ENCODE results near the gene KLF15.

The KLF15 gene

DNA sequence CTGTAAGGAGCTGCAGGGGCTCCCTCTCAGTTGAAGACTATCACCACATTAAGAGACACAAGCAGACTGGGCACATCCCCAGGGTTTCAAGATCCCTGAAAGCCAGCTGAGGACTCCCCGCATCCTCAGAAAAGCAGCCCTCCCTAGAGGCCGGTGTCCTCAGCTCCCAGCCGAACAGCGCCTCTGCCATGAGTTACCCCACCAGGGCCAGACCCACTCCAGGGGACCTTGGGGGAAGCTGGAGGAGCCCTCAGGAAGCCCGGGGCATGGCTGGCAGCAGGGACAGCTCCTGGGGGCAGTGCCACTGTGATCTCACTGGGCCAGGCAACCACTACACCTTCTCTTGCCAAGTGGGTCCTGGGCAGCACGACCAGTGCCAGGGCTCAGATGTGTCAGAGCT, 8.1 kb downstream of the KLF15 start:
- no peak overlapping the region for H3K27ac ChIP-seq
- CTCF ChIA-PET = no interaction called here
- TF ChIP-seq, protein P1, sequence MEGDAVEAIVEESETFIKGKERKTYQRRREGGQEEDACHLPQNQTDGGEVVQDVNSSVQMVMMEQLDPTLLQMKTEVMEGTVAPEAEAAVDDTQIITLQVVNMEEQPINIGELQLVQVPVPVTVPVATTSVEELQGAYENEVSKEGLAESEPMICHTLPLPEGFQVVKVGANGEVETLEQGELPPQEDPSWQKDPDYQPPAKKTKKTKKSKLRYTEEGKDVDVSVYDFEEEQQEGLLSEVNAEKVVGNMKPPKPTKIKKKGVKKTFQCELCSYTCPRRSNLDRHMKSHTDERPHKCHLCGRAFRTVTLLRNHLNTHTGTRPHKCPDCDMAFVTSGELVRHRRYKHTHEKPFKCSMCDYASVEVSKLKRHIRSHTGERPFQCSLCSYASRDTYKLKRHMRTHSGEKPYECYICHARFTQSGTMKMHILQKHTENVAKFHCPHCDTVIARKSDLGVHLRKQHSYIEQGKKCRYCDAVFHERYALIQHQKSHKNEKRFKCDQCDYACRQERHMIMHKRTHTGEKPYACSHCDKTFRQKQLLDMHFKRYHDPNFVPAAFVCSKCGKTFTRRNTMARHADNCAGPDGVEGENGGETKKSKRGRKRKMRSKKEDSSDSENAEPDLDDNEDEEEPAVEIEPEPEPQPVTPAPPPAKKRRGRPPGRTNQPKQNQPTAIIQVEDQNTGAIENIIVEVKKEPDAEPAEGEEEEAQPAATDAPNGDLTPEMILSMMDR (conservative IDR thresholded peaks at IDR 0.05; ENCODE audit: low read depth) = no peak
- no peak for DNase-seq (ENCODE audit: low spot score)
- POLR2A ChIA-PET (ENCODE audit: low non-redundant PET) = no interaction called here

DNA sequence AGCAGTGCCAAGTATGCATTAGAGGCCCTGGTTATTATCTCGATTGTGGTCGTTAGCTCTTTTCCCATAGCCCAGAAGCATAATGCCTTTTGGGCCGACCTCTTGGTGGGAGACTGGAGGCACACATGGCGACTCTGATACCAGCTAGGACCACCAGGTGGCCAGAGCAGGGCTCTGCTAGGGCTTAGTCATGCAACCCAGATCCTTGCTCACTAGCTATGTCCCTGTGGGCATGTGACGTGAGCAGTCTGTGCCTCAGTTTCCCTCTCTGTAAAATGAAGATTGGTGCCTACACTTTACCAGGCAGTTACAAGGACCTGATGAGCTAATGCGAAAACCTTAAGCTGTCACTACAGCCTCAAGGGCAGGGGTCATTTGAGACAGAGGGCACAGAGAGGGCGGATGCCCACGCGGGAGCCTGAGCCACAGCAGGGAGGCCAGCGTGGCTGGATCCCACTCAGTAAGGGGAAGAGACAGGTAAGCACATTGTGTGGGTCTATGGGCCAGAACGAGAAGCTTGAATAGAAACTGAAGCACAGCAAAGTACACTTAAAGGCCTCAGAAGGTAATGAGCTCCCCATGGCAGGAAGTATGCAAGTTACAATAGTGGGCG, 8.8 kb downstream of the KLF15 start:
- ChIA-PET POLR2A (ENCODE audit: low non-redundant PET) (no interaction called here), CTCF (no interaction called here)
- TF ChIP-seq, protein P1 (conservative IDR thresholded peaks at IDR 0.05; ENCODE audit: low read depth) = no peak
- no peak for DNase-seq (ENCODE audit: low spot score)
- no peak overlapping the region for H3K27ac ChIP-seq

DNA sequence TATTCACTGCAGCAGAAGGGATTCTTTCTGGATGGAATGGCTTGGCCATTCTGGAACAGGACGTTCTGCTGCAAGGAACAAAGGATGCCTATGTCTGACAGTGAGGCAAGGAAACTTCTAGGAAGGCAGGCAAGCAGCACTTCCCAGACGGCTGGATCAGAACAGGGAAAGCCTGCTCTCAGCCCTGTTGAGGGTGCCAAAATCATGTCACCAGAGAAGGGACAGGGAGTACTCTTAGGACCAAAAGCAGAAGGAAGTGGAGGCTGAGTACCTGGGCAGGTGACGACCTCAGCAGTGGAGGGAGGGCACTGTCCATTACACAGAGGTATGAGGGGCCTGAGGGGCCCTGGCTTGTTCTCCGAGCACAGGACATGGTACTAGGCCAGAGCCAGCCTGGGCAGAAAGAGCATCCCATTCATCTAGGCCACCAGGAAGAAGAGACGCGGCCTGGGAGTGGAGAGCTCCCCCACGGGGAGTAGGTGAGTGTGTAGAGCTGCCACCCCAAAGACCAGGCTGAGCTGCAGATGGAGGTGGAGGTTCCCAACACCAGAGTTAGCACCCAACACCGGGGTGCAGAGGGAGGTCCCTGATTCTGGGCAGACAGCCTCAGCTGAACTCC, 9.6 kb downstream of the KLF15 start:
- TF ChIP-seq, protein P1 (conservative IDR thresholded peaks at IDR 0.05; ENCODE audit: low read depth) = no peak
- ChIA-PET POLR2A (ENCODE audit: low non-redundant PET) (no interaction called here), CTCF (no interaction called here)
- H3K27ac ChIP-seq = no peak overlapping the region
- no peak for DNase-seq (ENCODE audit: low spot score)

DNA sequence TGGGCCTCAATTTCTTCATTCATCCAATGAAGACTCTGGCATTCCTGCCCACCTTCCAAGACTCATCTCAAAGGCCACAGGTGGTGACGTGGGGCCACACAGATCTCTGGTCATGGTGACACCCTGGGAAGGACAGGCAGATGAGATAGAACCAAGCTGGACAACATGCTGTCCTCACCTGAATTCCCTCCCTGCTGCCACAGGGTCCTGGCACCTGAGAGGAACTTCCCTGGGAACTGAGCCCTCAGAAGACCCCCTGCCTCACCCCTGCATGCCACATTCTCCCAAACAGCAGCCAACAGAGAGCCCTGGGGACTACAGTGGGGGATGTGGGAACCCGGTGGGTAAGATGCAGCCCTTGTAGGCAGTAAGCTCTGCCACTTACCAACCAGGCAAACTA, 10.7 kb downstream of the KLF15 start:
- CTCF ChIA-PET = no interaction called here
- TF ChIP-seq, protein P1 (conservative IDR thresholded peaks at IDR 0.05; ENCODE audit: low read depth) = no peak
- no peak overlapping the region for H3K27ac ChIP-seq
- POLR2A ChIA-PET (ENCODE audit: low non-redundant PET) = no interaction called here
- DNase-seq (ENCODE audit: low spot score) = no peak

DNA sequence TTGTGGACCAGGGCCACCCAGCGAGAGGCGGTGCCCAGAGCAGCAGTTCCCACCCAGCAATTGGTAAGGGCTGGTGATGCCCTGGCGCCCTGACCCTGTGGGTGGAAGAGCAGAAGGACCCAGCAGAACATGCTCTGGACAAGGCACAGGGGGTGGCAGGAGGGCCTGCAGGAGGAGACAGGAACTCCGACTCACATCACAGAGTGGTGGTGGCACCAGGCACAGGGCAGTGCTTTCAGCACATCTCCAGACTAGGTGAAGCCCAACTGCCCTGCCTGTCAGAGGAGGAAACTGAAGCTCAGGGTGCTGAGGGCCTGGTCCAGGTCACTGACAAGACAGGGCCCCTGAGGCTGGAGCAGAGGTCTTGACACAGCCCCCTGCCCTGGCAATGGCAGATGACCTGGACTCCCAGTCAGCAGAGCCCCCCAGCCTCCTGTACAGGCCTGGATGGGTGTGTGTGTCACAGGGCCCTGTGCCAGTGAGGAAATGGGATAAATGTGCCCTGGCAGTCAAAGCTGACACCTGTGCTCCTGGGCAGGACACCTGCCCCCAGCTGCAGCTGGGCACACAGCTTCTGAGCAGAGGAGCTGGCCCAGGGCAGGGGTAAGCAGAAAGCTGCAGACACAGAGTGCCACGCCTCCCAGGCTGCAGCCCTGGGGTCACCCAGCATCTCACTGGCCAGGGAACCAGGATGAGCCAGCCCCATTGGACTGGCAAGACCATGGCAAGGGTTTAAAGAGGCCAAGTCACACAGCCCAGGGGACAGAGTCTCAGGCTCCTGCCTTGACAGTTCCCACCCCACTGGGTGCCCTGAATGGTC, 11.4 kb downstream of the KLF15 start:
- no peak overlapping the region for H3K27ac ChIP-seq
- CTCF ChIA-PET = no interaction called here
- no peak for DNase-seq (ENCODE audit: low spot score)
- POLR2A ChIA-PET (ENCODE audit: low non-redundant PET) = no interaction called here
- TF ChIP-seq, protein P1 (conservative IDR thresholded peaks at IDR 0.05; ENCODE audit: low read depth) = no peak

DNA sequence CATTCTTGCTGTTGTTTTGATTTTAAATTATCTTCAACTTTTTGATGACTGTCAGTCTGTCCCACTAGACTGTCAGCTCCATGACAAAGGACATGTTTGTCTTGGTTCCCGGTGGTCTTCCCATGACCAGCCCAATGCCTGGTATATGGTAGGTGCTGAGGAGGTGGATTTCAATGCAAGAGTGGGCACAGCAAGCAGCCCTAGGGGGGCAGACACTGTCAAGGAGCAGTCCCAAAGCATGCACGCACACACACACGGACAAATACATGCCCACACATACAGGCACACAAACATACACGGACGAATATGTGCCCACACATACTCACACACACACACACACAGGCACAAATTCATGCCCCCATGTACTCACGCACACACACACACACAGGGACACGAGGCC, 12.0 kb downstream of the KLF15 start:
- no peak overlapping the region for H3K27ac ChIP-seq
- TF ChIP-seq, protein P1 (conservative IDR thresholded peaks at IDR 0.05; ENCODE audit: low read depth) = no peak
- no peak for DNase-seq (ENCODE audit: low spot score)
- ChIA-PET POLR2A (ENCODE audit: low non-redundant PET) (no interaction called here), CTCF (no interaction called here)

All from RWPE1 (cell line).